Lower leg skin (tissue), 3 donors: ENCODE results near the gene SRP14.

ENCODE experiments used
- POLR2A ChIP-seq, 2 donors: fragments of 450-650 bp; IDR thresholded peaks; one replicate each; pipeline ENCODE4 v1.6.1; 2016 to 2017; ENCODE audit warnings: antibody characterized with exemption in 2 of 2, mild to moderate bottlenecking in 1 of 2, moderate library complexity in 1 of 2
- TF ChIP-seq, protein P1 (sequence below), 3 donors: fragments of 450-650 bp; IDR thresholded peaks; one replicate each; pipeline ENCODE4 v1.5.1; 2016; ENCODE audit warnings: antibody characterized with exemption in 3 of 3, mild to moderate bottlenecking in 3 of 3, moderate library complexity in 2 of 3

DNA sequence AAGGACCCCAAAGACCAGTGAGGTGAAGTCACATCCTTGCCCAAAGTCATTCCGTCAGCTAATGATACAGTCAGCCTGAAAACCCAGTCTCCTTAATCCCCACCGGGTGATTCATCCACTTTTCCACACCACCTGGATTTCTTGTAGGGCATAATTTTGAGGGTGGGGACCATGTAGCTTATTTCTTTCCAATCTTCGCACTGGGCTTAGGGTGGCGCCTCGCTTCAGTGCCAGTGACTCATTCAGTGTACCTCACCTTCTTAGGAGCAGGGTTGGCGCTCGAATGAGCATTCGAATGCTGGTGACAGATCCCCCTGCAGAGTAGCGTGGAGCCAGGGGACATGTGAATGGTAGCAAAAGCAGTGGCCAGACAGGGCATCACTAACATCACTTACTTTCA, 45.7 kb upstream of the SRP14 start:
- TF ChIP-seq, protein P1, sequence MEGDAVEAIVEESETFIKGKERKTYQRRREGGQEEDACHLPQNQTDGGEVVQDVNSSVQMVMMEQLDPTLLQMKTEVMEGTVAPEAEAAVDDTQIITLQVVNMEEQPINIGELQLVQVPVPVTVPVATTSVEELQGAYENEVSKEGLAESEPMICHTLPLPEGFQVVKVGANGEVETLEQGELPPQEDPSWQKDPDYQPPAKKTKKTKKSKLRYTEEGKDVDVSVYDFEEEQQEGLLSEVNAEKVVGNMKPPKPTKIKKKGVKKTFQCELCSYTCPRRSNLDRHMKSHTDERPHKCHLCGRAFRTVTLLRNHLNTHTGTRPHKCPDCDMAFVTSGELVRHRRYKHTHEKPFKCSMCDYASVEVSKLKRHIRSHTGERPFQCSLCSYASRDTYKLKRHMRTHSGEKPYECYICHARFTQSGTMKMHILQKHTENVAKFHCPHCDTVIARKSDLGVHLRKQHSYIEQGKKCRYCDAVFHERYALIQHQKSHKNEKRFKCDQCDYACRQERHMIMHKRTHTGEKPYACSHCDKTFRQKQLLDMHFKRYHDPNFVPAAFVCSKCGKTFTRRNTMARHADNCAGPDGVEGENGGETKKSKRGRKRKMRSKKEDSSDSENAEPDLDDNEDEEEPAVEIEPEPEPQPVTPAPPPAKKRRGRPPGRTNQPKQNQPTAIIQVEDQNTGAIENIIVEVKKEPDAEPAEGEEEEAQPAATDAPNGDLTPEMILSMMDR (IDR thresholded peaks at IDR 0.05) = no peak
- TF ChIP-seq POLR2A (IDR thresholded peaks at IDR 0.05) = no peak
